ACC112 (cell line): ENCODE data around the gene SLC1A4.

Experiments used
- H2AFZ ChIP-seq: fragments of 200-600 bp; sonication (generic); one replicate; pipeline ENCODE4 v1.6.0; 2017; ENCODE audit warnings: antibody characterized with exemption, low read length; ENCODE audit not compliant: unreplicated experiment
- H3K27ac ChIP-seq: fragments of 200-600 bp; sonication (generic); 2 replicates; pipeline ENCODE4 v1.5.1; 2014; ENCODE audit warnings: low read depth, mild to moderate bottlenecking, antibody characterized with exemption, low read length, moderate library complexity
- H3K27me3 ChIP-seq: fragments of 200-600 bp; sonication (generic); 2 replicates; pipeline ENCODE4 v1.6.1; 2014; ENCODE audit warnings: mild to moderate bottlenecking, antibody characterized with exemption, low read length, moderate library complexity, mixed read lengths; ENCODE audit not compliant: insufficient read depth
- H3K36me3 ChIP-seq: fragments of 200-600 bp; sonication (generic); 2 replicates; pipeline ENCODE4 v1.6.1; 2016; ENCODE audit warnings: mild to moderate bottlenecking, antibody characterized with exemption, low read length, moderate library complexity, mixed read lengths; ENCODE audit not compliant: insufficient read depth
- H3K4me1 ChIP-seq: fragments of 200-600 bp; sonication (generic); one replicate; pipeline ENCODE4 v1.6.1; 2016; ENCODE audit warnings: low read length, mixed read lengths; ENCODE audit not compliant: insufficient read depth, unreplicated experiment, control insufficient read depth
- H3K4me3 ChIP-seq: fragments of 200-600 bp; sonication (generic); 2 replicates; pipeline ENCODE4 v1.5.1; 2014; ENCODE audit warnings: mild to moderate bottlenecking, low read depth, low read length
- H3K79me2 ChIP-seq: fragments of 200-600 bp; sonication (generic); one replicate; pipeline ENCODE4 v1.6.0; 2016; ENCODE audit warnings: low read length; ENCODE audit not compliant: control insufficient read depth, unreplicated experiment, insufficient read depth

Gene SLC1A4

GRCh38 chr2:65053199-65053598, 64.0 kb downstream of the SLC1A4 start:
- peaks cover 10% of the 10 kb centered on the region for H3K4me1 ChIP-seq
- H3K36me3 ChIP-seq = no peaks in the 10 kb centered on the region
- H2AFZ ChIP-seq = no peak overlapping the region
- no peak overlapping the region for H3K4me3 ChIP-seq
- 0 out of 2 replicates have a peak, but pooled peaks cover 2% of the 10 kb centered on the region for H3K27me3 ChIP-seq
- H3K27ac ChIP-seq = no peak overlapping the region
- H3K79me2 ChIP-seq = peaks cover 13% of the 10 kb centered on the region

GRCh38 chr2:65054749-65055421, 65.7 kb downstream of the SLC1A4 start:
- Histone ChIP-seq H3K4me3 (no peak overlapping the region; the same call in 1 of the 2 replicates), H3K27ac (no peak overlapping the region), H3K79me2 (peaks cover 23% of the 10 kb centered on the region), H3K27me3 (no peaks in the 10 kb centered on the region), H3K36me3 (no peaks in the 10 kb centered on the region), H3K4me1 (peaks cover 16% of the 10 kb centered on the region), H2AFZ (no peak overlapping the region)

- Histone ChIP-seq H3K27me3 (no peaks in the 10 kb centered on the region), H3K4me3 (peak overlapping the region; percentile 97), H3K36me3 (no peaks in the 10 kb centered on the region), H2AFZ (peak overlapping the region; percentile 63), H3K79me2 (peaks cover 26% of the 10 kb centered on the region), H3K27ac (no peak overlapping the region), H3K4me1 (peaks cover 16% of the 10 kb centered on the region)
These were observed 66.4 kb downstream of the SLC1A4 start for GRCh38 chr2:65055422-65056214.

GRCh38 chr2:65056215-65057053, 67.2 kb downstream of the SLC1A4 start, which contains the start of gene CEP68:
CEP68 (plus strand) TSS chr2:65056416; CDS start chr2:65069445, 13,029 bp downstream.
- no peaks in the 10 kb centered on the region for H3K27me3 ChIP-seq
- peaks cover 26% of the 10 kb centered on the region for H3K79me2 ChIP-seq
- H3K4me3 ChIP-seq = peak within 1 kb of the TSS; percentile 97
- H3K36me3 ChIP-seq = no peaks in the 10 kb centered on the region
- H2AFZ ChIP-seq = peak within 1 kb of the TSS; percentile 93
- peak within 1 kb of the TSS; percentile 44 for H3K27ac ChIP-seq
- H3K4me1 ChIP-seq = peaks cover 16% of the 10 kb centered on the region

GRCh38 chr2:65057054-65057375, 67.8 kb downstream of the SLC1A4 start:
- Histone ChIP-seq H2AFZ (peak overlapping the region; percentile 93), H3K4me1 (peaks cover 16% of the 10 kb centered on the region), H3K36me3 (no peaks in the 10 kb centered on the region), H3K27me3 (no peaks in the 10 kb centered on the region), H3K4me3 (peak overlapping the region; percentile 97), H3K27ac (peak overlapping the region; percentile 44), H3K79me2 (peaks cover 30% of the 10 kb centered on the region)

GRCh38 chr2:65057391-65058052, 68.3 kb downstream of the SLC1A4 start:
- Histone ChIP-seq H3K79me2 (peaks cover 31% of the 10 kb centered on the region), H2AFZ (peak overlapping the region; percentile 93)

GRCh38 chr2:65059071-65059470, 69.9 kb downstream of the SLC1A4 start:
- no peaks in the 10 kb centered on the region for H3K27me3 ChIP-seq
- no peak overlapping the region for H3K27ac ChIP-seq
- no peak overlapping the region for H3K4me3 ChIP-seq
- H3K4me1 ChIP-seq = peaks cover 32% of the 10 kb centered on the region
- H3K36me3 ChIP-seq = no peaks in the 10 kb centered on the region
- H2AFZ ChIP-seq = no peak overlapping the region
- H3K79me2 ChIP-seq = peaks cover 41% of the 10 kb centered on the region

More at GRCh38 chr2:65057391-65058052, 68.3 kb downstream of the SLC1A4 start:
- H3K36me3 ChIP-seq = no peaks in the 10 kb centered on the region
- H3K27me3 ChIP-seq = no peaks in the 10 kb centered on the region
- peak overlapping the region; percentile 44; the same call in 1 of the 2 replicates for H3K27ac ChIP-seq
- peaks cover 16% of the 10 kb centered on the region for H3K4me1 ChIP-seq
- H3K4me3 ChIP-seq = peak overlapping the region; percentile 97

GRCh38 chr2:65061146-65061909, 72.1 kb downstream of the SLC1A4 start:
- Histone ChIP-seq H3K4me3 (no peak overlapping the region), H3K27me3 (no peaks in the 10 kb centered on the region), H3K36me3 (no peaks in the 10 kb centered on the region), H2AFZ (no peak overlapping the region), H3K79me2 (peaks cover 44% of the 10 kb centered on the region), H3K4me1 (peaks cover 41% of the 10 kb centered on the region), H3K27ac (no peak overlapping the region)

- H3K27ac ChIP-seq = no peak overlapping the region
- H3K4me3 ChIP-seq = no peak overlapping the region
- H3K36me3 ChIP-seq = no peaks in the 10 kb centered on the region
- peaks cover 40% of the 10 kb centered on the region for H3K4me1 ChIP-seq
- no peak overlapping the region for H2AFZ ChIP-seq
- no peaks in the 10 kb centered on the region for H3K27me3 ChIP-seq
- H3K79me2 ChIP-seq = peaks cover 42% of the 10 kb centered on the region
These were observed 72.7 kb downstream of the SLC1A4 start for GRCh38 chr2:65061910-65062339.
